GM12891 (cell line): ENCODE measurements around the gene EPB41L5.
A peak's percentile ranks its signal among the peaks of the same experiment; 100 is the strongest.

Experiments
- PAX5 ChIP-seq: IDR thresholded peaks from 2 replicates; pipeline ENCODE4 v1.6.1; 2011; ENCODE audit warnings: low read length, moderate library complexity, mild to moderate bottlenecking; ENCODE audit not compliant: insufficient read depth, severe bottlenecking
- POLR2A ChIP-seq: IDR thresholded peaks from 2 replicates; pipeline ENCODE4 v1.6.1; 2011; ENCODE audit warnings: low read depth, low read length, control low read depth
- POLR2AphosphoS5 ChIP-seq: IDR thresholded peaks from 2 replicates; pipeline ENCODE4 v1.6.1; 2011; ENCODE audit warnings: low read depth, low read length, control low read depth
- POU2F2 ChIP-seq: IDR thresholded peaks from 2 replicates; pipeline ENCODE4 v1.6.1; 2011; ENCODE audit warnings: low read depth, mild to moderate bottlenecking, control low read depth, low read length, moderate library complexity
- SPI1 ChIP-seq: IDR thresholded peaks from 2 replicates; pipeline ENCODE4 v1.6.1; 2011; ENCODE audit warnings: low read depth, low read length, control low read depth
- TAF1 ChIP-seq: IDR thresholded peaks from 2 replicates; pipeline ENCODE4 v1.6.1; 2011; ENCODE audit warnings: low read depth, low read length, control low read depth

DNA sequence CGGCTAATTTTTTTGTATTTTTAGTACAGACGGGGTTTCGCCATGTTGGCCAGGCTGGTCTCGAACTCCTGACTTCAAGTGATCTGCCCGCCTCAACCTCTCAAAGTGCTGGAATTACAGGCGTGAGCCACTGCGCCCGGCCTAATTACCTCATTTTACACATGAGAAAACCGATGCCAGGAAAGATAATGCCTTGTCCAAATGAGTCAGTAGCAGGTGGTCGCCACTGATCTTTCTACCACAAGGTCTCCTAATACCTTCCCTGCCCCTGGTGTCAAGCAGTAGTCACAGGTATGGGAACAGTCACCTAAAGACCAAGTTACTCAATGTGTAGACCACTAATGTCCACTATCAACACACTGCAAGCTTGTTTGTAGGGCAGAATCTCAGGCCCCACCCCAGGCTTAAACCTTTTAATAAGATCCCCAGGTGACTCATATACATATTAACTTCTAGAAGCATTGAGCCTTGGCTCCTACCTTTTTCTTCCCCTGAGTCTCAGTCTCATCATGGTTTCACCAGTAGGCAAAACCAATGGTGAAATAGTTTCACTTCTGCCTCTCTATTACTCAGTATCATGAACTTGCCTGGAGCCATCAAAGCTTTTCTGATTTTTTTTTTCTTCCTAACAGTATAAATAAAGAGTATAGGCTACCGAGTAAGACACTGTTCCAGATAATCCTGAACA, 6.9 kb upstream of the EPB41L5 start:
- TF ChIP-seq POLR2A, result no peak
- no peak for TF ChIP-seq POLR2AphosphoS5
- TF ChIP-seq POU2F2, result no peak
- no peak for TF ChIP-seq TAF1
- no peak for TF ChIP-seq PAX5
- peak; percentile 89 for TF ChIP-seq SPI1
